Neural cell (in vitro differentiated cells): ENCODE data around the gene ANKRD33.

Experiments used
- CTCF ChIP-seq: fragments of 450-650 bp; IDR thresholded peaks from 2 replicates; pipeline ENCODE4 v1.5.1; 2014; ENCODE audit warnings: antibody characterized with exemption, mild to moderate bottlenecking, moderate library complexity; ENCODE audit not compliant: poor library complexity, severe bottlenecking
- EP300 ChIP-seq: fragments of 450-650 bp; conservative IDR thresholded peaks from 2 replicates; pipeline ENCODE4 v1.6.1; 2014; ENCODE audit warnings: antibody characterized with exemption, mild to moderate bottlenecking, moderate library complexity; ENCODE audit not compliant: poor library complexity, severe bottlenecking
- POLR2AphosphoS5 ChIP-seq: IDR thresholded peaks from 2 replicates; pipeline ENCODE4 v1.6.1; 2012

- TF ChIP-seq CTCF (no peak), POLR2AphosphoS5 (no peak), EP300 (no peak)
Observed at GRCh38 chr12:51867796-51868428, 20.0 kb upstream of the ANKRD33 start.
